ENCODE data around the gene PTPRK. TPM values are rescaled to one million over a fixed set of nuclear protein-coding genes. Genes with fewer than 3 reads are reported as not detected.

Gene PTPRK
- total and polyA plus RNA-seq, 2 of the 8 experiments (the other 6 are each of a cell fraction or from before 2014, with no cell fraction given): 11.4 to 47.3 TPM

GRCh38 chr6:128438393-128438792 is 82.0 kb downstream of the PTPRK start:
- no peak overlapping the region for H2BK15ac ChIP-seq (ENCODE audit: low read length)
- no peak overlapping the region for H3K4me2 ChIP-seq (ENCODE audit: insufficient read depth in 1 of 2, low read depth in 2 of 2, low read length in 2 of 2)
- no peak overlapping the region for H3K18ac ChIP-seq (ENCODE audit: extremely low read depth, low read length)
- no peak overlapping the region for H3K23ac ChIP-seq (ENCODE audit: insufficient read length)
- H4K91ac ChIP-seq (replicated peaks; ENCODE audit: insufficient read length, low read length): no peak overlapping the region
- H2BK5ac ChIP-seq (ENCODE audit: low read depth, low read length): no peak overlapping the region
- H2BK120ac ChIP-seq (replicated peaks; ENCODE audit: low read depth, low read length): no peak overlapping the region
- H3K14ac ChIP-seq (ENCODE audit: insufficient read length): no peak overlapping the region
- H3K4me3 ChIP-seq (ENCODE audit: extremely low read depth in 1 of 4, insufficient read depth in 2 of 4, low read depth in 3 of 4, low read length in 4 of 4): no peak overlapping the region
- TF ChIP-seq JUND (IDR thresholded peaks at IDR 0.05; ENCODE audit: low read length) (no peak), TAF1 (IDR thresholded peaks at IDR 0.05; ENCODE audit: low read depth, low read length) (no peak), RBBP5 (IDR thresholded peaks at IDR 0.05; ENCODE audit: borderline replicate concordance, low read depth, low read length) (no peak), NRF1 (IDR thresholded peaks at IDR 0.05; ENCODE audit: low read depth, low read length) (no peak), BACH1 (IDR thresholded peaks at IDR 0.05; ENCODE audit: low read length) (no peak), BCL11A (IDR thresholded peaks at IDR 0.05; ENCODE audit: low read depth in 2 of 2, low read length in 2 of 2) (no peak), E2F6 (IDR thresholded peaks at IDR 0.05) (no peak), POLR2A (IDR thresholded peaks at IDR 0.05; ENCODE audit: control extremely low read depth in 1 of 2, low read depth in 2 of 2, low read length in 2 of 2) (no peak), SIN3A (conservative IDR thresholded peaks at IDR 0.05 in 1 of 2, IDR thresholded peaks at IDR 0.05 in 1 of 2; ENCODE audit: low read depth in 1 of 2, low read length in 2 of 2) (no peak)
- no peak overlapping the region for H2BK12ac ChIP-seq (ENCODE audit: low read depth, low read length)
- H4K20me1 ChIP-seq (replicated peaks in 1 of 2; ENCODE audit: control insufficient read depth in 1 of 2, insufficient read depth in 2 of 2, low read length in 2 of 2): peaks cover 0 to 2% of the 10 kb centered on the region in 2 experiments
- H3K9me3 ChIP-seq (ENCODE audit: insufficient read depth in 2 of 2, low read depth in 1 of 2, low read length in 1 of 2): no peaks in the 10 kb centered on the region
- no peak overlapping the region for H4K8ac ChIP-seq (ENCODE audit: extremely low read depth, insufficient read depth, low read length)
- H3K4me1 ChIP-seq (replicated peaks in 1 of 4; ENCODE audit: control insufficient read depth in 3 of 4, insufficient read depth in 4 of 4, low read length in 3 of 4): peaks cover 0 to 16% (median 10%) of the 10 kb centered on the region in 4 experiments; a peak in 5 of 7 replicates
- H3K56ac ChIP-seq (replicated peaks; ENCODE audit: insufficient read length, low read depth, low read length): no peak overlapping the region
- DNase-seq (ENCODE audit: low read depth in 1 of 2, low spot score in 2 of 2) (no peak), FAIRE-seq (no peak)
- H3K79me1 ChIP-seq (ENCODE audit: low read depth, low read length): 0 out of 2 replicates have a peak, but pooled peaks cover 2% of the 10 kb centered on the region
- H2AK5ac ChIP-seq (ENCODE audit: low read depth, low read length): no peak overlapping the region
- no peak overlapping the region for H4K5ac ChIP-seq (ENCODE audit: insufficient read length, low read depth, low read length)
- ChIA-PET POLR2A (ENCODE audit: partially characterized antibody) (interaction anchor here (0.9 kb wide), 1 partner anchor 22 kb away, joined by 5 read pairs; no protein-coding TSS in a partner anchor), CTCF (ENCODE audit: partially characterized antibody) (interaction anchor here (0.7 kb wide), 1 partner anchor 394 kb away, joined by 3 read pairs; no protein-coding TSS in a partner anchor)
- no peak overlapping the region for H3K4ac ChIP-seq (replicated peaks; ENCODE audit: insufficient read length, low read depth, low read length)
- H3K36me3 ChIP-seq (ENCODE audit: control insufficient read depth in 2 of 4, insufficient read depth in 4 of 4, low read length in 3 of 4): no peaks in the 10 kb centered on the region
- H3K79me2 ChIP-seq (ENCODE audit: control insufficient read depth in 1 of 2, insufficient read depth in 2 of 2, low read length in 2 of 2): peaks cover 0 to 47% of the 10 kb centered on the region in 2 experiments; a peak in 2 of 4 replicates
- H2BK20ac ChIP-seq (ENCODE audit: low read length): no peak overlapping the region
- H3K23me2 ChIP-seq (ENCODE audit: low read depth, low read length): no peaks in the 10 kb centered on the region; the same call in 1 of the 2 replicates
- no peaks in the 10 kb centered on the region for H3K27me3 ChIP-seq (replicated peaks in 1 of 4; ENCODE audit: control insufficient read depth in 3 of 4, extremely low read depth in 1 of 4, insufficient read depth in 3 of 4, low read length in 3 of 4)
- H3K27ac ChIP-seq (ENCODE audit: low read depth, low read length): no peak overlapping the region
- H2AFZ ChIP-seq (ENCODE audit: low read length): no peak overlapping the region
- H3K9ac ChIP-seq (replicated peaks in 1 of 4; ENCODE audit: extremely low read depth in 1 of 4, low read depth in 3 of 4, low read length in 3 of 4): no peak overlapping the region
